HFFc6 (cell line): ENCODE measurements around the gene DVL3. TPM values are rescaled to one million over a fixed set of nuclear protein-coding genes. Genes with fewer than 3 reads are reported as not detected.

ENCODE experiments used
- DNase-seq: peaks from one replicate; pipeline ENCODE4 v3.0.0-alpha.2; 2018
- H3K27ac Mint-ChIP-seq: 2 replicates; pipeline ENCODE4 v1.8.0; 2020; ENCODE audit warnings: mild to moderate bottlenecking, mixed read lengths
- H3K27me3 Mint-ChIP-seq: 2 replicates; pipeline ENCODE4 v1.8.0; 2021; ENCODE audit warnings: mild to moderate bottlenecking, moderate library complexity, mixed read lengths; ENCODE audit not compliant: insufficient read depth
- H3K36me3 Mint-ChIP-seq: 2 replicates; pipeline ENCODE4 v1.8.0; 2021; ENCODE audit warnings: low read depth, mixed read lengths
- H3K4me1 Mint-ChIP-seq: 2 replicates; pipeline ENCODE4 v1.8.0; 2020; ENCODE audit warnings: low read depth, mixed read lengths
- H3K4me3 Mint-ChIP-seq: 2 replicates; pipeline ENCODE4 v1.8.0; 2020; ENCODE audit warnings: mild to moderate bottlenecking, moderate library complexity, mixed read lengths
- H3K9me3 Mint-ChIP-seq: 2 replicates; pipeline ENCODE4 v1.8.0; 2020; ENCODE audit warnings: mild to moderate bottlenecking, mixed read lengths
- CTCF ChIP-seq: fragments of 200-600 bp; sonication (generic); IDR thresholded peaks from 2 replicates; pipeline ENCODE4 v1.5.0; 2021; ENCODE audit warnings: antibody characterized with exemption, mild to moderate bottlenecking
- total RNA-seq, 6 experiments: library from RNA; stranded (reverse); fragmentation: NEBNext Ultra II Directional; extraction: Animal tissue kit (Norgen Biotek cat#: 25700); gene quantifications; 2 replicates in 1 of 6; 3 replicates in 5 of 6; pipeline ENCODE4 v1.2.3, GENCODE V29; 2021

Gene DVL3
- total RNA-seq, 6 experiments from 2014 or later: 59.2 to 73.5 (median 64.9) TPM

- TF ChIP-seq CTCF: peak; percentile 75
- H3K9me3 Mint-ChIP-seq: no peaks in the 10 kb centered on the region
- H3K27ac Mint-ChIP-seq: peak overlapping the region; percentile 35; the same call in 1 of the 2 replicates
- H3K36me3 Mint-ChIP-seq: no peaks in the 10 kb centered on the region
- DNase-seq: peak; percentile 60
- H3K27me3 Mint-ChIP-seq: no peaks in the 10 kb centered on the region
- peaks cover 28% of the 10 kb centered on the region for H3K4me1 Mint-ChIP-seq
- no peak overlapping the region for H3K4me3 Mint-ChIP-seq
Observed at GRCh38 chr3:184129012-184129411, 26.2 kb upstream of the DVL3 start.

- no peak for TF ChIP-seq CTCF
Observed at GRCh38 chr3:184132945-184133344, 22.2 kb upstream of the DVL3 start.

GRCh38 chr3:184133840-184134745 is 21.1 kb upstream of the DVL3 start:
- Mint-ChIP-seq H3K4me1 (peaks cover 40% of the 10 kb centered on the region), H3K9me3 (no peaks in the 10 kb centered on the region), H3K27ac (peak overlapping the region; percentile 96), H3K36me3 (peaks cover 10% of the 10 kb centered on the region), H3K27me3 (no peaks in the 10 kb centered on the region), H3K4me3 (peak overlapping the region; percentile 99)
- TF ChIP-seq CTCF: no peak
- DNase-seq: peak; percentile 81

More at GRCh38 chr3:184132945-184133344, 22.2 kb upstream of the DVL3 start:
- H3K9me3 Mint-ChIP-seq: no peaks in the 10 kb centered on the region
- peaks cover 44% of the 10 kb centered on the region for H3K4me1 Mint-ChIP-seq
- no peak overlapping the region for H3K4me3 Mint-ChIP-seq
- H3K36me3 Mint-ChIP-seq: peaks cover 8% of the 10 kb centered on the region
- no peak overlapping the region for H3K27ac Mint-ChIP-seq
- no peaks in the 10 kb centered on the region for H3K27me3 Mint-ChIP-seq
- no peak for DNase-seq

GRCh38 chr3:184134746-184135148 is 20.4 kb upstream of the DVL3 start:
- peaks cover 10% of the 10 kb centered on the region for H3K36me3 Mint-ChIP-seq
- no peak for DNase-seq
- peak overlapping the region; percentile 99 for H3K4me3 Mint-ChIP-seq
- no peak for TF ChIP-seq CTCF
- H3K27ac Mint-ChIP-seq: peak overlapping the region; percentile 96
- peaks cover 36% of the 10 kb centered on the region for H3K4me1 Mint-ChIP-seq
- no peaks in the 10 kb centered on the region for H3K9me3 Mint-ChIP-seq
- no peaks in the 10 kb centered on the region for H3K27me3 Mint-ChIP-seq

GRCh38 chr3:184135149-184135910 is 19.8 kb upstream of the DVL3 start, which contains the start of gene EIF2B5:
TSS of gene EIF2B5 (plus strand) at chr3:184135358. CDS start at chr3:184135386, 28 bp downstream.
- Mint-ChIP-seq H3K9me3 (no peaks in the 10 kb centered on the region), H3K36me3 (peaks cover 14% of the 10 kb centered on the region)
- peak; percentile 91 for DNase-seq

More at GRCh38 chr3:184135149-184135910, 19.8 kb upstream of the DVL3 start, which contains the start of gene EIF2B5:
- peak within 1 kb of the TSS; percentile 99 for H3K4me3 Mint-ChIP-seq
- peak; percentile 71 for TF ChIP-seq CTCF
- H3K27me3 Mint-ChIP-seq: no peaks in the 10 kb centered on the region
- peaks cover 36% of the 10 kb centered on the region for H3K4me1 Mint-ChIP-seq
- peak within 1 kb of the TSS; percentile 96 for H3K27ac Mint-ChIP-seq
